PC-3 (cell line): ENCODE data around the gene PRSS35.

Experiments used
- EZH2phosphoT487 ChIP-seq: fragments of 300-600 bp; sonication (generic); IDR thresholded peaks from 2 replicates; pipeline ENCODE4 v1.6.1; 2018; ENCODE audit warnings: mild to moderate bottlenecking, antibody characterized with exemption, low read length, borderline replicate concordance
- TF ChIP-seq, protein P1 (sequence below): fragments of 300-600 bp; sonication (generic); conservative IDR thresholded peaks from 2 replicates; pipeline ENCODE4 v1.5.1; 2017; ENCODE audit warnings: antibody characterized with exemption, low read depth, mild to moderate bottlenecking, low read length

DNA sequence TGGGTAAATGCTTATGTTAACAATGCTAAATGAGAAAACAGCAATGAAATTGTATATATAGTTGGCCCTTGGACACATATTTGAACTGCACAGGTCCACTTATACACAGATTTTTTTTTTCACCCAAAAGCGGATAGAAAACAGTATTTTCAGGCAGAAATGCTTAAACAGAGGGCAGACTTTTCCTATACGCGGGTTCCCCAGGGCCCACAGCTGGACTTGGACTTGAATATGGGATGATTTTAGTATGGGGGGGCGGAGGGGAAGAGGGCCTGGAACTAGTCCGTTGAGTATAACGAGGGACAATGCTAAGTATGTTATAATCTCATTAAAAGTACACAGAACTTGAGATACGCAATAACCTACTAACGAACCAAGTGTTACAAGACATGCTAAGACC lies 1.1 kb upstream of the PRSS35 start:
- TF ChIP-seq, protein P1, sequence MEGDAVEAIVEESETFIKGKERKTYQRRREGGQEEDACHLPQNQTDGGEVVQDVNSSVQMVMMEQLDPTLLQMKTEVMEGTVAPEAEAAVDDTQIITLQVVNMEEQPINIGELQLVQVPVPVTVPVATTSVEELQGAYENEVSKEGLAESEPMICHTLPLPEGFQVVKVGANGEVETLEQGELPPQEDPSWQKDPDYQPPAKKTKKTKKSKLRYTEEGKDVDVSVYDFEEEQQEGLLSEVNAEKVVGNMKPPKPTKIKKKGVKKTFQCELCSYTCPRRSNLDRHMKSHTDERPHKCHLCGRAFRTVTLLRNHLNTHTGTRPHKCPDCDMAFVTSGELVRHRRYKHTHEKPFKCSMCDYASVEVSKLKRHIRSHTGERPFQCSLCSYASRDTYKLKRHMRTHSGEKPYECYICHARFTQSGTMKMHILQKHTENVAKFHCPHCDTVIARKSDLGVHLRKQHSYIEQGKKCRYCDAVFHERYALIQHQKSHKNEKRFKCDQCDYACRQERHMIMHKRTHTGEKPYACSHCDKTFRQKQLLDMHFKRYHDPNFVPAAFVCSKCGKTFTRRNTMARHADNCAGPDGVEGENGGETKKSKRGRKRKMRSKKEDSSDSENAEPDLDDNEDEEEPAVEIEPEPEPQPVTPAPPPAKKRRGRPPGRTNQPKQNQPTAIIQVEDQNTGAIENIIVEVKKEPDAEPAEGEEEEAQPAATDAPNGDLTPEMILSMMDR = no peak
- TF ChIP-seq EZH2phosphoT487 = no peak
